ENCODE data around the gene ECM1. TPM values are rescaled to one million over a fixed set of nuclear protein-coding genes. Genes with fewer than 3 reads are reported as not detected.
A peak's percentile ranks its signal among the peaks of the same experiment; 100 is the strongest.

The ECM1 gene
- total RNA-seq, 1 experiment from 2014 or later: 1.4 TPM

- no peaks in the 10 kb centered on the region for H3K79me1 ChIP-seq (ENCODE audit: insufficient read depth, low read depth, low read length, poor library complexity, severe bottlenecking)
- no peak overlapping the region for H2AK5ac ChIP-seq (ENCODE audit: insufficient read length, low read length)
- TF ChIP-seq CTCF (conservative IDR thresholded peaks at IDR 0.05): no peak
- no peak overlapping the region for H3K4me2 ChIP-seq (ENCODE audit: insufficient read depth, insufficient read length, low read length)
- H3K27ac ChIP-seq (ENCODE audit: insufficient read length, low read depth, low read length): no peak overlapping the region
- H3K27ac Mint-ChIP-seq: no peak overlapping the region
- no peak overlapping the region for H3K18ac ChIP-seq (ENCODE audit: insufficient read length, low read depth, low read length)
- no peak overlapping the region for H3K4ac ChIP-seq (ENCODE audit: low read depth, low read length)
- no peaks in the 10 kb centered on the region for H3K27me3 ChIP-seq (ENCODE audit: insufficient read depth, low read length)
- no peak overlapping the region for H2BK5ac ChIP-seq (ENCODE audit: insufficient read length, low read length)
- no peak overlapping the region for H2AFZ ChIP-seq (ENCODE audit: low read length)
- H3K4me1 Mint-ChIP-seq: peaks cover 14 to 29% of the 10 kb centered on the region in 2 experiments
- no peaks in the 10 kb centered on the region for H3K79me2 ChIP-seq (ENCODE audit: insufficient read depth, low read length)
- H3K27me3 Mint-ChIP-seq (ENCODE audit: low read depth): no peaks in the 10 kb centered on the region; the same call in 1 of the 2 replicates
- H2BK12ac ChIP-seq (ENCODE audit: insufficient read length, low read depth, low read length): no peak overlapping the region
- WGBS (ENCODE audit: extremely low coverage, insufficient read length, low lambda C conversion rate): no CpG with 5 or more reads among the region's 14 CpGs
- no peak overlapping the region for H3K56ac ChIP-seq (ENCODE audit: insufficient read length, low read depth, low read length)
- no peak overlapping the region for H2BK15ac ChIP-seq (ENCODE audit: low read depth, low read length)
- H4K91ac ChIP-seq (ENCODE audit: insufficient read length, low read depth, low read length): no peak overlapping the region
- no peaks in the 10 kb centered on the region for H3K9me3 Mint-ChIP-seq
- no peaks in the 10 kb centered on the region for H3K23me2 ChIP-seq (ENCODE audit: insufficient read length, low read depth, low read length, poor library complexity, severe bottlenecking)
- H4K5ac ChIP-seq (ENCODE audit: insufficient read length, low read depth, low read length): no peak overlapping the region
- H3T11ph ChIP-seq (ENCODE audit: low read length): no peak overlapping the region
- H4K20me1 ChIP-seq (ENCODE audit: control insufficient read depth, insufficient read depth, insufficient read length): no peaks in the 10 kb centered on the region
- H2BK20ac ChIP-seq (ENCODE audit: low read depth, low read length, poor library complexity, severe bottlenecking): no peak overlapping the region
- no peak overlapping the region for H3K9ac ChIP-seq (ENCODE audit: extremely low read depth, insufficient read length, low read length)
- H2BK120ac ChIP-seq (ENCODE audit: low read depth, low read length, poor library complexity, severe bottlenecking): no peak overlapping the region
- peak; percentile 32 for DNase-seq
- no peaks in the 10 kb centered on the region for H3K9me3 ChIP-seq (ENCODE audit: control insufficient read depth, low read depth, low read length)
- no peak overlapping the region for H3K4me3 Mint-ChIP-seq
- no peak overlapping the region for H3K23ac ChIP-seq (ENCODE audit: insufficient read length, low read depth, low read length)
- no peak overlapping the region for H4K8ac ChIP-seq (replicated peaks; ENCODE audit: insufficient read length, low read depth, low read length)
- no peaks in the 10 kb centered on the region; the same call in 1 of the 2 replicates for H3K4me1 ChIP-seq (ENCODE audit: insufficient read depth, low read length)
- H3K14ac ChIP-seq (ENCODE audit: insufficient read depth, low read length): no peak overlapping the region
- no peaks in the 10 kb centered on the region for H3K36me3 Mint-ChIP-seq (ENCODE audit: insufficient read depth in 1 of 3, low read depth in 3 of 3)
Measured at GRCh38 chr1:150535511-150536287, 27.8 kb downstream of the ECM1 start.

All from H9 (cell line).